ENCODE measurements around the gene LRRC10B. TPM values are rescaled to one million over a fixed set of nuclear protein-coding genes. Genes with fewer than 3 reads are reported as not detected.

Gene LRRC10B
- total RNA-seq, 2 experiments from 2014 or later: not detected

DNA sequence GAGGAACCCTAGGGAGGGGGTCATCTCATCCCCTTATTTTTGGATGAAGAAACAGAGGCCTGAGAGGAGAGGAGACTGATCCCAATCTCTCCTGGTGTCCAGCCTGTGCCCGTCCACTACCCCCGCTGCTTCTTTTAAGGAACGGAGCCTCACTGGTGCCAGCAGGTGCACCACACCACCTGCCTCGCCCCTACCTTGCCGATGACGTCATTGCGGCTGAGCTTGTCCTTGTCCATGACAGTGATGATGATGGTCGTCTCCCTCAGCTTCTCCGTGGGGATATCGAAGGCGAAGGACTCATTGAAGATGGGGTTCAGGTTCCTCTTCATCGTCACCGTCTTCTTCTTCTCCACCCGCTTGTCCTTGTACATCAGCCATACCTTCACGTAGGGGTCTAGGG lies 14.3 kb downstream of the LRRC10B start:
- no peaks in the 10 kb centered on the region for H3K36me3 Mint-ChIP-seq (ENCODE audit: low read depth)
- H3K27ac Mint-ChIP-seq: no peak overlapping the region
- H3K27me3 Mint-ChIP-seq: peaks cover 6% of the 10 kb centered on the region
- H3K4me3 Mint-ChIP-seq: no peak overlapping the region
- TF ChIP-seq, protein P1, sequence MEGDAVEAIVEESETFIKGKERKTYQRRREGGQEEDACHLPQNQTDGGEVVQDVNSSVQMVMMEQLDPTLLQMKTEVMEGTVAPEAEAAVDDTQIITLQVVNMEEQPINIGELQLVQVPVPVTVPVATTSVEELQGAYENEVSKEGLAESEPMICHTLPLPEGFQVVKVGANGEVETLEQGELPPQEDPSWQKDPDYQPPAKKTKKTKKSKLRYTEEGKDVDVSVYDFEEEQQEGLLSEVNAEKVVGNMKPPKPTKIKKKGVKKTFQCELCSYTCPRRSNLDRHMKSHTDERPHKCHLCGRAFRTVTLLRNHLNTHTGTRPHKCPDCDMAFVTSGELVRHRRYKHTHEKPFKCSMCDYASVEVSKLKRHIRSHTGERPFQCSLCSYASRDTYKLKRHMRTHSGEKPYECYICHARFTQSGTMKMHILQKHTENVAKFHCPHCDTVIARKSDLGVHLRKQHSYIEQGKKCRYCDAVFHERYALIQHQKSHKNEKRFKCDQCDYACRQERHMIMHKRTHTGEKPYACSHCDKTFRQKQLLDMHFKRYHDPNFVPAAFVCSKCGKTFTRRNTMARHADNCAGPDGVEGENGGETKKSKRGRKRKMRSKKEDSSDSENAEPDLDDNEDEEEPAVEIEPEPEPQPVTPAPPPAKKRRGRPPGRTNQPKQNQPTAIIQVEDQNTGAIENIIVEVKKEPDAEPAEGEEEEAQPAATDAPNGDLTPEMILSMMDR (IDR thresholded peaks at IDR 0.05): no peak
- ATAC-seq (no peak), DNase-seq (no peak)
- ChIA-PET POLR2A (no interaction called here), CTCF (interaction anchor here (0.8 to 7.5 kb wide), 5 partner anchors 6 to 88 kb away, joined by 3 to 87 read pairs (median 4); partner anchors contain the start of gene LRRC10B)
- intact Hi-C loops (cut with micrococcal nuclease): no loop called here
- no peaks in the 10 kb centered on the region for H3K9me3 Mint-ChIP-seq
- H3K4me1 Mint-ChIP-seq (ENCODE audit: low read depth): no peaks in the 10 kb centered on the region

DNA sequence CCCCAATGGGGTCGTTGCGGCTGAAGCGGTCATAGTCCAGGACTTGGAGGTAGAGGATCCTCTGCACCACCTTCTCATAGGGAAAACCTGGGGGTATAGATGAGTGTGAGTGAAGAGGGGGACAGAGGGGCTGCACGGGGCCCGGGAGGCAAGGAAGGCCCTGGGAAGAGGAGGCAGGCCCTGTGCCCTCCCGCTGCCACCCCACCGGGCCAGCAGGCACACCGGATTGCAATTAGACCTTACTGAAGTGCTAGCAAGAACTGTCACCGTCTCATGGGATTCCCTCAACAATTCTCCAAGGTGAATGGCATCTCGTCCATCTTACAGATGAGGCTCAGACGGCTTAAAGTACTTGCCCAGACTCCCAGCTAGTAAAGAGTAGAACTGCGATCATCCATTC lies 15.9 kb downstream of the LRRC10B start:
- Mint-ChIP-seq H3K9me3 (no peaks in the 10 kb centered on the region), H3K27me3 (peaks cover 9% of the 10 kb centered on the region), H3K36me3 (ENCODE audit: low read depth) (no peaks in the 10 kb centered on the region), H3K27ac (no peak overlapping the region), H3K4me1 (ENCODE audit: low read depth) (no peaks in the 10 kb centered on the region), H3K4me3 (no peak overlapping the region)
- no peak for DNase-seq
- ChIA-PET POLR2A (no interaction called here), CTCF (interaction anchor here (1.0 to 8.5 kb wide), 3 partner anchors 5 to 42 kb away, joined by 3 to 87 read pairs (median 4); partner anchors contain the start of gene LRRC10B)
- intact Hi-C loops (cut with micrococcal nuclease): no loop called here
- TF ChIP-seq, protein P1 (IDR thresholded peaks at IDR 0.05): no peak
- no peak for ATAC-seq

DNA sequence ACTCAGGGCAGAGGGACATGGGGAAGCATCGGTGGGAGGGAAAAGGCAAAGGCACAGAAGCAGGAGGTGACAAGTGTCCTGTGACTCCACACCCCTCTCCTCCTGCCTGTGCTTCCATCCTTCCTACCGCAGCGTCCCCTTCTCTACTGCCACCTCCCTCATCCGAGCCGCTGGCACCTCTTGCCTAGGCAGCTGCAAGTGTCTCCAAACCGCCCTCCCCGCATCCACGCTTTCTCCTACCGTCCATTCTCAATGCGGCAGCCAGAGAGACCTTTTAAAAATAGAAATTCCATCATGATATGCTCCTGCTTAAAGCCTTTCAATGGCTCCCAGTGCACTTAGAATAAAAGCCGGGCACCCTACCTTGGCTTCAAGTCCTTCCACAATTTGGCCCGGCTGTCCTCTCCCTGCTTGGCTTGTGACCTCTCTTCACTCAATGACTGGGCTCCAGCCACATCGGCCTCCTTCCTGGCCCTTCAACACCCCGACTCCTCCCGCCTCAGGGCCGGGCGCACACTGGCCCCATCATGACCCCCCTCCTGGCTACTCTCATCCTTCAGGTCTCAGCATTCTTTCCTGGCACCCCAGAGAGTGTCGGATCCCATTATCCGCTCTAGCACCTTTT lies 16.5 kb downstream of the LRRC10B start:
- intact Hi-C loops (cut with micrococcal nuclease): no loop called here
- no peak overlapping the region for H3K4me3 Mint-ChIP-seq
- CTCF ChIA-PET: interaction anchor here (2.2 to 8.5 kb wide), 2 partner anchors 6 to 113 kb away, joined by 9 to 87 read pairs; no protein-coding TSS in a partner anchor
- no peak overlapping the region for H3K27ac Mint-ChIP-seq
- POLR2A ChIA-PET: no interaction called here
- ATAC-seq (no peak), DNase-seq (no peak)
- H3K4me1 Mint-ChIP-seq (ENCODE audit: low read depth): no peaks in the 10 kb centered on the region
- no peaks in the 10 kb centered on the region for H3K36me3 Mint-ChIP-seq (ENCODE audit: low read depth)
- TF ChIP-seq, protein P1 (IDR thresholded peaks at IDR 0.05): no peak
- no peaks in the 10 kb centered on the region for H3K9me3 Mint-ChIP-seq
- H3K27me3 Mint-ChIP-seq: peaks cover 9% of the 10 kb centered on the region

DNA sequence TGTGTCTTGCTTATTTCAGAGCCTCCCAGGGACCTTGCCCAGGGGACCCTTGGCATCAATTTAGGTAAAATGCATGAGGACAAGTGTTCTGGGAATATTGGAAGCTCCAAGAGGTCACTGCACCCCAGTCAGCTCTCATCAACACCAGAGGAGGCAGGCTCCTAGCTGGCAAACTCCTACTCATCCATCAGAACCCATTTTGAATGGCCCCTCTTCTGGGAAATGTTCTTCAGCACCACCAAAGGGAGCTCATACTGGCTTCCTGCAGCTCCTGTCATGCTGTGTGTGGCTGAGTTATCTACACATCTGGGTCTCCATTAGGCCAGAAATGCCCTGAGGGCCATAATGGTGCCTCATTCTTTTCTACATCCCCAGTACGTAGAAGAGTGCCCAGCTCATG lies 17.7 kb downstream of the LRRC10B start:
- Mint-ChIP-seq H3K9me3 (no peaks in the 10 kb centered on the region), H3K4me3 (no peak overlapping the region), H3K36me3 (ENCODE audit: low read depth) (no peaks in the 10 kb centered on the region), H3K27me3 (peaks cover 9% of the 10 kb centered on the region), H3K4me1 (ENCODE audit: low read depth) (no peaks in the 10 kb centered on the region), H3K27ac (no peak overlapping the region)
- no peak for DNase-seq
- no peak for ATAC-seq
- intact Hi-C loops (cut with micrococcal nuclease): no loop called here
- POLR2A ChIA-PET: no interaction called here
- TF ChIP-seq, protein P1 (IDR thresholded peaks at IDR 0.05): no peak
- CTCF ChIA-PET: interaction anchor here (0.7 to 8.5 kb wide), 4 partner anchors 7 to 112 kb away, joined by 3 to 87 read pairs (median 6); no protein-coding TSS in a partner anchor

DNA sequence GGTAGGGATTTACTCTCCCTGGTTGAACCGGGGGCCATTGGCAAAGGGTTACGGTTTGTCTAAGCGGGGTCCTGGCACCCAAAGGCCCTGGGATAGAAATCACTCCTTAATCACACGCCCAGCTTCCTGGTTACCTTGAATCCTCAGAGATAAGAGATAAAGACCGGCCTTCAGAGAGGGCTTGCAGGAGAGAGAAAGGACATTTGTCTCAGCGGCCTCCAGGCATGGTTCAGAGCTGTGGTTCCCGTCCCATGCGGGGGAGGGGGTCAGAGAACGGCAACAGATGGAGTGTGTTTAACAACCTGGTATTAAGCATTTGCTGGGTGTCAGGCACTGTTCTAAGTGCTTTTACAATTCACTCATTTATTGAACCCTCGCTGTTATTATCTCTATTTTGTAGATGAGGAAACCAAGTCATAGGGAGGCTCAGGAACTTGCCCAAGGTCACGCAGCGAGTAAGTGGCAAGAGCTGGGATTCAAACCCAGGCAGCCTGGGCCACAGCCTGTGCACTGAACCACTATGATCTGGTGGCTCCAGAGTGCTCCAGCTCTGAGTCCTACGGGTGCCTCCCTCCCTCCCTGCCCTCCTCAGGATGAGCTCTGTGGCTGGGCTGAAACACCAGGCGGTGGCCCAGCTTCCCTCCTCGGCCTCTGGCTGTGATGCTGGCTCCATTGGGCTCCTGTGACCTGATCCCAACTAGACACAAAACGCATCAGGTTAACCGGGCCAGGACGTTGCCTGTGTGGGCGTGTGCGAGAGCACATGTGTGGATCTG lies 18.6 kb downstream of the LRRC10B start:
- Mint-ChIP-seq H3K9me3 (no peaks in the 10 kb centered on the region), H3K27me3 (peaks cover 9% of the 10 kb centered on the region), H3K36me3 (ENCODE audit: low read depth) (no peaks in the 10 kb centered on the region), H3K4me1 (ENCODE audit: low read depth) (no peaks in the 10 kb centered on the region), H3K27ac (no peak overlapping the region), H3K4me3 (no peak overlapping the region)
- intact Hi-C loops (cut with micrococcal nuclease): no loop called here
- no peak for DNase-seq
- TF ChIP-seq, protein P1 (IDR thresholded peaks at IDR 0.05): no peak
- ATAC-seq: no peak
- CTCF ChIA-PET: interaction anchor here (0.9 to 8.5 kb wide), 4 partner anchors 8 to 111 kb away, joined by 3 to 87 read pairs (median 6); no protein-coding TSS in a partner anchor
- POLR2A ChIA-PET: no interaction called here

Data from activated CD8-positive, alpha-beta T cell treated with anti-CD3 and anti-CD28 coated beads for 36 hours (primary cell).